Measurements from ENCODE around the gene VPS13A. TPM values are rescaled to one million over a fixed set of nuclear protein-coding genes. Genes with fewer than 3 reads are reported as not detected.
A peak's percentile ranks its signal among the peaks of the same experiment; 100 is the strongest.

Gene VPS13A
- total and polyA plus RNA-seq, 9 of the 15 experiments (the other 6 are each of a cell fraction or from before 2014, with no cell fraction given), result 5.6 to 29.9 (median 14.7) TPM

DNA sequence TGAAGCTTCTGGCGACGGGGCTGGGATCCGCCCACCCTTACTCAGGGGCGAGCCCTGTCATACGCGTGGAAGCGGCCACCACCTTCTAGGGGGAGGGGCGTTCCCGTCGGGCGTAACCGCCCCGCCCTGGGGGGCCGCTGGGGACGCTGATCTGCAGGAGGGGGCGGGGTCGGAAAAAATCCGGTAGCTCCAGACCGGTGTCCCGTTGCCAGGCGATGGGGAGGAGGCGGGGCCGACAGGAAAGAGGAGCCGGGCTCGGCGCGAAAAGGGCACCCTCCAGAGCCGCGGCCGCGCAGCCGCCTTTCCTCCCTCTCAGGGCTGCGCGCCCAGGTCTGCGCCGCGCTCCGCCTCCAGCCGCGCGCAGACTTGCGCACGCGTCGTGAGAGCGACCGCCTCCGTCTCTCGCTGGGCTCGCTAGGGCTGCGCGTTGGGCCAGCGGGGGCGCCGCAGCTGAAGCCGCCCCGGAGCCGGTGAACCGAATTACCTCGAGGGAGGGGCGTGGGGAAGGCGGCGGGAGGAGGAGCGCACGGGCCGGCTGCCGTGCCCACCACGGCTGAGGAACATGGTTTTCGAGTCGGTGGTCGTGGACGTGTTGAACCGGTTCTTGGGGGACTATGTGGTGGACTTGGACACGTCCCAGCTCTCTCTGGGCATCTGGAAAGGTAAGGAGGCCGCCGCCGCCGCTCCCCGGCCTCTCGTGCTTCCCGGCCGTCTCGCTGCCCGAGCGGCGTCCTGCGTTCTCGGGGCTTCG, at the start of gene VPS13A (continued):
- TF ChIP-seq CHD7 (IDR thresholded peaks at IDR 0.05; ENCODE audit: low read depth, low read length) (no peak), ZNF592 (IDR thresholded peaks at IDR 0.05) (no peak), ZNF785 (CRISPR knock-in tag; IDR thresholded peaks at IDR 0.05) (no peak), IFI16 (CRISPR knock-in tag; IDR thresholded peaks at IDR 0.05) (no peak), ZNF507 (tag; conservative IDR thresholded peaks at IDR 0.05) (no peak), YY1 (IDR thresholded peaks at IDR 0.05; ENCODE audit: borderline replicate concordance in 1 of 3, control insufficient read depth in 1 of 3, extremely low read depth in 1 of 3, insufficient read depth in 3 of 3, insufficient read length in 1 of 3, insufficient replicate concordance in 2 of 3, low read depth in 1 of 3, low read length in 2 of 3) (peak in 1 of 3 experiments; percentile 21)
- TF ChIP-seq, protein P1, sequence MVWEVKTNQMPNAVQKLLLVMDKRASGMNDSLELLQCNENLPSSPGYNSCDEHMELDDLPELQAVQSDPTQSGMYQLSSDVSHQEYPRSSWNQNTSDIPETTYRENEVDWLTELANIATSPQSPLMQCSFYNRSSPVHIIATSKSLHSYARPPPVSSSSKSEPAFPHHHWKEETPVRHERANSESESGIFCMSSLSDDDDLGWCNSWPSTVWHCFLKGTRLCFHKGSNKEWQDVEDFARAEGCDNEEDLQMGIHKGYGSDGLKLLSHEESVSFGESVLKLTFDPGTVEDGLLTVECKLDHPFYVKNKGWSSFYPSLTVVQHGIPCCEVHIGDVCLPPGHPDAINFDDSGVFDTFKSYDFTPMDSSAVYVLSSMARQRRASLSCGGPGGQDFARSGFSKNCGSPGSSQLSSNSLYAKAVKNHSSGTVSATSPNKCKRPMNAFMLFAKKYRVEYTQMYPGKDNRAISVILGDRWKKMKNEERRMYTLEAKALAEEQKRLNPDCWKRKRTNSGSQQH (CRISPR knock-in tag; IDR thresholded peaks at IDR 0.05), result no peak

All from K562 (cell line).